DMS79 (cell line): ENCODE measurements around the gene CDK19.
"Not testable (repeated sequence)": the region's sequence is repeated elsewhere in the genome, so short reads cannot be mapped to it uniquely, and the experiment has no call there.

Experiments used
- DNase-seq: peaks from one replicate; lab custom pipeline; 2025; lab: John Stamatoyannopoulos, UW

CDK19 gene

DNA sequence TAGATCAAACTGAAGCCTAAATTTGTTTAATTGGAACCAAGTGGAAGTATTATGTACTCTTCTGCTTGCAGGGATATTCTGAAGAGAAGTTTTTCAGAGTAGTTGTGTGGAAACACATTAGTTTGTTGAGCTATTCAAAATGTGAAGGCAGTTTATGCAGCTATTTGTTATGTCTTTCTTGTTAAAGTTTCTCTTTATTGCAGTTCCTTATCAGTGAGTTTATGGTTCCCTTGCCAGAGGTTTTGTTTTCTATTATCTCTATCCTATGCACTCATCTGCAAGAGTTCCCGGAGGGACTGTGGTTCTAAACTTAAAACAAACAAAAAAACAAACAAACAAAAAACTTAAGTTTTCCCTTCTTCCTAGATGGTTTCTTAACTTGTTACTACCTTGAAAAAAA lies 195.2 kb downstream of the CDK19 start:
- DNase-seq = no peak

GRCh38 chr6:110619275-110619908 lies 195.9 kb downstream of the CDK19 start:
- DNase-seq = no peak

DNA sequence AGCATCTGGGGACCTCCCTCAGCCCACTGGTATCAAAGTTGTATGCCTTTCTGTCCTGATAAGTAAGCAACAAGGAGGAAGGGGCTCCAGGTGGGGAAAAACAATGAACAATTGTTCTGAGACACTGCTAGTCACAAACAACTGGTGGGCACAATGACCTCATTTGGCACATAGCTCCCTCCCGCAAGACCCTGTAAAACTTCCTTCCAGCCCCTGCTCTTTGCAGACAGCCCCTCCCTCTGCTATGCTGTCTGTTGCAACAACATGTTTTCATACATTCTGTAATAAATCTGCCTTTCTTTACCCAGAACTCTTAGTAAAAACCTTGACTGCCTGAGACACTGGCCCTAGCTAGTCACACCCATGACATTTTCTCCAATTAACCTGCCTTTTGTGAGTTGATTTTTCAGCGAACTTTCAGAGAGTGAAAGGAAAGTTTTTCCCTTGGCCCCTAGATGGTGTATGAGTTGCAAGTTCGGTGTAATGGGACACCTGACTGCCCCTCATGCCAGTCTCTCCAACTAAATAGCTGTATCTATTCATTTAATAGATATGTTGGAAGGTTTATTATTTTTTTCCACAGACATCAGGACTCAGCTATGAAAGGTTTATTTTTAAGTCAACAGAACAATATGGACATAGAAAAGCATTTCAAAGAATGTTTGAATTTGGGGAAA lies 196.5 kb downstream of the CDK19 start:
- no peak for DNase-seq

- no peak for DNase-seq
Measured at GRCh38 chr6:110617057-110617456, 198.2 kb downstream of the CDK19 start.

DNA sequence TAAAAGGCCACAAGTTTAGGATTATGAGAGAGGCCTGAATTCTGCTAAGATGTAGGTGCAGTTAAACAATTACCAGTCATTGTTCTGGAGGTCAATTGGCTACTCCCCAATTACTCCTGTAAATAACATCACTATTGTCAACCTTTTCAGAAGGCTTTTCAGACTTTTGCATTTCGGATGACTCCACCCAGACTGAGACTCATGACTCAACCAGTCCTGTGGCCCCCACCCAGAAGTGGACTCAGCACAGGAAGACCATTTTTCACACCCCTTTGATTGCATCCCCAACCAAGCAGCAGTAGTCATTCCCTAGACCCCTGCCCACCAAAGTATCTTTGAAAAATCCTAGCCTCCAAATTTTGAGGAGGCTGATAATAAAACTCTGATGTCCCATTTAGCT lies 199.5 kb downstream of the CDK19 start:
- no peak for DNase-seq

GRCh38 chr6:110614586-110614985 lies 200.7 kb downstream of the CDK19 start:
- DNase-seq = no peak

GRCh38 chr6:110614106-110614505 lies 201.2 kb downstream of the CDK19 start:
- no peak for DNase-seq

DNA sequence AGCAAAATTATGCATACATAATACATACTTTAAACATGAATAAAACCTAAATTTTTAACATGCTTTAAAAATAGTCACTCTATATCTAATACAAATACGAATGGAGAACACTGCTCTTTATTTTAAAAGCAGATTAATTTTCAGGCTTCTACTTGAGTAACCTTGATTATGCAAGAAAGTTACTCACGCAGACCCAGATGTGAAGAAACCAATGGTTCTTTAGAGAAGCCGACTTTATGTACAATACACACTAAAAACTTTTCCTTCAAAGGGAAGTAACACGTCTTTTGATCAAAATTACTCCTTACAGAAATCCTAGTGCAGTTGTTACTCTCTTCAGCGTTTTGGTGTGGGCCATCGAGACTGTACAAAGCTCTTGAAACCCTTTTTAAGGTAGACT lies 201.9 kb downstream of the CDK19 start:
- DNase-seq = no peak

DNA sequence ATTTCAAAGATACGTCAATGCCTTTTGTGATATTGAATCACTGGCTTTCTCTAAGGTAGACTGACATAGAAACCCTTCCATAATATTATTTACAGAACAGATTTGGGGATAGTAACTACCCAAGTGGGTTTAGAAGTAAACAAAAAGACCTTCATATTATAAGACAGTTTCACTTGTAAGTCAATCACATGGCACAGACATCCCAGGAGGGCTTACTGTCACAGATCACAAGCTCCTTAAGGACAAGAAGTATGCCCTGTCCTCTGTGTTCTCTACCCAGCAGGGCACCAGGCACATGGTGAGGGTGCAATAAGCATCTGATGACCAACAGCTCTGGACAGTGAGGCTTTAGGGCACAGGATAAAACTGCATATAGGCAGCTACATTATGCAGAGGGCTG lies 203.0 kb downstream of the CDK19 start:
- no peak for DNase-seq

- DNase-seq = peak; percentile 16
Measured at GRCh38 chr6:110609101-110609500, 206.2 kb downstream of the CDK19 start.

GRCh38 chr6:110608151-110608550 lies 207.1 kb downstream of the CDK19 start:
- DNase-seq = no peak

DNA sequence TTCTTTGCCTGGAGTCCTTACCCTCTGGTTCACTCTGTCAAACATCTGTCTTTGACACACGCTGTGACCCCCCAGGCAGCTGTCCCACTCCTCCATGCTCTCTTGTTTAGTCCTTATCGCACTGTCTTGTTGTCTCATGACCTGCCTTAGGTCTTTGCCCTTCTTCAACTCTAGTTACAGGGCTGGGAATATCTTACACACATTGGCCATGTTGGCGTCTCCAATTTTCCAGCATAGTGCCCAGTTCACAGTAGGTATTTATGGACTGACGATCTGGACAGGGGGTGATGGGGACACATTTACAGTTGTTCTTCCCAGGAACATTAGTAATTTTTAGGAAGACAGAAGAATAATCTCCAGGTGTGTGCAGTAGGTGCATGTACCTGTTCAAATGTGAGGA lies 209.1 kb downstream of the CDK19 start:
- no peak for DNase-seq

DNA sequence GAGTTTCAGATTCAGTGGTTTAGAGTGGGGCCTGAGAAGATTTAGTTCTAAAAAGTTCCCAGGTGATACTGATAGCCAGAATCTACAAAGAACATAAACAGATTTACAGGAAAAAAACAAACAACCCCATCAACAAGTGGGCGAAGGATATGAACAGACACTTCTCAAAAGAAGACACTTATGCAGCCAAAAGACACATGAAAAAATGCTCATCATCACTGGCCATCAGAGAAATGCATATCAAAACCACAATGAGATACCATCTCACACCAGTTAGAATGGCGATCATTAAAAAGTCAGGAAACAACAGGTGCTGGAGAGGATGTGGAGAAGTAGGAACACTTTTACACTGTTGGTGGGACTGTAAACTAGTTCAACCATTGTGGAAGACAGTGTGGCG lies 214.6 kb downstream of the CDK19 start:
- not testable (repeated sequence) for DNase-seq

GRCh38 chr6:110597761-110598160 lies 217.5 kb downstream of the CDK19 start:
- DNase-seq = peak; percentile 67

- no peak for DNase-seq
Measured at GRCh38 chr6:110596354-110596753, 218.9 kb downstream of the CDK19 start.

DNA sequence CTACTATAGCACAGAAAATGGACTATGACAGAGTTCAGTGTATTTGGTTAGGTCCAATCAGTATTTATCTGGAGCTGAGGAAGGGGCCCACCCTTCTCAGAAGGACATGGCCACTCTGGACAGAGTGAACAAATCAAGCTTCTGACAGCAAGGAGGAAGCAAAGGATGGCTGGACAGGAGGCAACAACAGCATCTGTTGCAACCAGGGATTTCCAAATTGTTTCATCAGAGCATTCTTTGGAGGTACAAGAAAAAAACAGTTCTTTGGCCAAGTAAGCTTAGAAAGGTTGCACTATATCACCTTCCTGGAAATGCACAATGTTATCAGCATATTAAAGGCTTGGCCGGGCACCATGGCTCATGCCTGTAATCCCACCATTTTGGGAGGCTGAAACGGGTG lies 220.2 kb downstream of the CDK19 start:
- DNase-seq = no peak

DNA sequence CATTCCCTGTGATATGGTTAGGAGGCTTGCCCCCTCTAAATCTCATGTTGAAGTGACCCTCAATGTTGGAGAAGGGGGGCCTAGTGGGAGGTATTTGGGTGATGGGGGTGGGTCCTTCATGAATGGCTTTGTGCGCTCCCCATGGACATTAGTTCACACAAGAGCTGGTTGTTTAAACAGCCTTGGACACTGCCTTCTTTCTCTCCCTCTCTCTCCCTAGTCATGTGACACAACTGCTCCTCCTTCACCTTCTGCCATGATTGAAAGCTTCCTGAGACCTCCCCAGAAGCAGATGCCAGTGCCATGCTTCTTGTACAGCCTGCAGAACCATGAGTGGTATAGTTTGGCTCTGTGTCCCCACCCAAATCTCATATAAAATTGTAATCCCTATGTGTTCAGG lies 221.6 kb downstream of the CDK19 start:
- no peak for DNase-seq

GRCh38 chr6:110592765-110593164 lies 222.5 kb downstream of the CDK19 start:
- DNase-seq = no peak

DNA sequence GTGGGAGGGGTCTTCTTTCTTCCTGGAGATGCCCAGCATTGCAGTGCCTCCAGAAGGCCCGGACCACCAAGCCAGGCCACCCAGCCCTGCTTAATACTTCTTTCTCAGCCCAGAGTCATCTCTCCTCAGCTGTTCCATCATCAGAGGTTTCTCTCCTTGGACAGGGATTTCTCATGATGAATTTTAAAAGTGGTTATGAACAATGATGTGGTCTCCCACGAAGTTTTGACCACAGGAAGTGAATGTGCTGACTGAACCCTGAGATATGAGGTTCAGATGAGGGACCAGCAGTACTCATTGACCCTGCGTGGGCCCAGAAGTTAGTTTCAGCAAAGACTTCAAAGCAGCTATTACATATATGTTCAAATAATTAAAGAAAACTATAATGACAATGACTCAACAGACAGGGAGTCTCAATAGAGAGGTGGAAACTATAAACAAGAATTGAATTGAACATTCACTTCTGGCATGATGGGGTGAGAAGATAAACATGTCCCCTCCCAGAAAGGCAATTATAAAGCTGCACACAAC lies 224.4 kb downstream of the CDK19 start:
- no peak for DNase-seq

GRCh38 chr6:110589865-110590513 lies 225.3 kb downstream of the CDK19 start:
- no peak for DNase-seq

- no peak for DNase-seq
Measured at GRCh38 chr6:110587328-110587727, 227.9 kb downstream of the CDK19 start.

DNA sequence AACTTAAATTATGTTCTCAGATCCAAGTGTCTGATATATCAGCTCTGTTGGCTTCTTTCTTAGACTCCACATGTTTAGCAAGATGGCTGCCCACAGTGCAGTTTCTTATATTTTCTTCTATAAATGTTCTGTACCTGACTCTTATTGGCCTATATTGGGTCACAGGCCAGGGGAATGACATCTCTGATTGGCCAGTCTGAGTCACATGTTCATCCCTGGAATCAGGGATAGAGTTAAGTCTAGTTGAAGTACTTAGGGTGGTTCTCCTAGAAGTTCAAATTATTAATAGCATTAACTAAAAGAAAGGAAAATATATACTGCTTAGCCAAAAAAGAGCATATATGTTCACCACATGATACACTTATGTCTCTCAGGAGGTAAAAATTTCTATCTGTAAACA lies 233.6 kb downstream of the CDK19 start:
- DNase-seq = no peak

DNA sequence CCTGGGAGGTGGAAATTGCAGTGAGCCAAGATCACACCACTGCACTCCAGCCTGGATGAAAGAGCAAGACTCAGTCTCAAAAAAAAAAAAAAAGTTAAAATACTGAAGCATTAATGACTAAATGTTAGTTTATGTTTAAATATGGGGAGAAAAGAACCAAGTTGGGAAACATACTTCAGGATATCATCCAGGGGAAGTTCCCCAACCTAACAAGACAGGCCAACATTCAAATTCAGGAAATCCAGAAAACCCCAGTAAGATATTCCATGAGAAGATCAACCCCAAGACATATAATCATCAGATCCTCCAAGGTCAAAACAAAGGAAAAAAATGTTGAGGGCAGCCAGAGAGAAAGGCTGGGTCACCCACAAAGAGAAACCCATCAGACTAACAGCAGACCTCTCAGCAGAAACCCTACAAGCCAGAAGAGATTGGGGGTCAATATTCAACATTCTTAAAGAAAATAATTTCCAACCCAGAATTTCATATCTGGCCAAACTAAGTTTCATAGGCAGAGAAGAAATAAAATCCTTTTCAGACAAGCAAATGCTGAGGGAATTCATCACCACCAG lies 237.6 kb downstream of the CDK19 start:
- DNase-seq = not testable (repeated sequence)
